ENCODE data around the gene G6PC3.

G6PC3 gene

DNA sequence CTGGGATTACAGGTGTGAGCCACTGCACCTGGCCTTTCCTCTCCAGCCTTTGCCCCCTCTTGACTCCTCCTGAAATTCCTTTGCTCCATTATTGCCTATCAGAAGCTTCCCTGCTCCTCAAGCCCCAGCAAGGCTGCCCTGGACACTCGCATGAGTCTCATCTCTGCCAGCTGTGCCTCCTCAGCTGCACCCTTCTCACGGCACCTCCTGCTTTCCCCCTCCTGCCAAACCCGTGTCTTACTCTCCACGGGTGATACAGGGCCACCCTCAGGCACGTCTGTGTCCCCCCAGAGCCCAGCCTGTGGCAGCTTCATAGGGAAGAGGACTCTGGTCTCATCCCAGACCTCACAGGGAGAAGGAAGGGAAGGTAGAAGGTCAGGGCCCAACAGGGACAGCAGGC is 15.4 kb downstream of the G6PC3 start:
- Histone ChIP-seq H3K27me3 (replicated peaks; ENCODE audit: control insufficient read depth, insufficient read depth, low read length) (no peaks in the 10 kb centered on the region), H3K4me3 (ENCODE audit: low read length) (no peak overlapping the region), H3K4me1 (ENCODE audit: control insufficient read depth, insufficient read depth, low read length) (peaks cover 20% of the 10 kb centered on the region), H3K36me3 (ENCODE audit: control insufficient read depth, insufficient read depth, low read length, severe bottlenecking) (peaks cover 53% of the 10 kb centered on the region), H3K9me3 (ENCODE audit: control insufficient read depth, low read length) (no peaks in the 10 kb centered on the region), H3K9ac (ENCODE audit: low read length) (peak overlapping the region; percentile 38)
- no peak for DNase-seq (ENCODE audit: low read depth)

DNA sequence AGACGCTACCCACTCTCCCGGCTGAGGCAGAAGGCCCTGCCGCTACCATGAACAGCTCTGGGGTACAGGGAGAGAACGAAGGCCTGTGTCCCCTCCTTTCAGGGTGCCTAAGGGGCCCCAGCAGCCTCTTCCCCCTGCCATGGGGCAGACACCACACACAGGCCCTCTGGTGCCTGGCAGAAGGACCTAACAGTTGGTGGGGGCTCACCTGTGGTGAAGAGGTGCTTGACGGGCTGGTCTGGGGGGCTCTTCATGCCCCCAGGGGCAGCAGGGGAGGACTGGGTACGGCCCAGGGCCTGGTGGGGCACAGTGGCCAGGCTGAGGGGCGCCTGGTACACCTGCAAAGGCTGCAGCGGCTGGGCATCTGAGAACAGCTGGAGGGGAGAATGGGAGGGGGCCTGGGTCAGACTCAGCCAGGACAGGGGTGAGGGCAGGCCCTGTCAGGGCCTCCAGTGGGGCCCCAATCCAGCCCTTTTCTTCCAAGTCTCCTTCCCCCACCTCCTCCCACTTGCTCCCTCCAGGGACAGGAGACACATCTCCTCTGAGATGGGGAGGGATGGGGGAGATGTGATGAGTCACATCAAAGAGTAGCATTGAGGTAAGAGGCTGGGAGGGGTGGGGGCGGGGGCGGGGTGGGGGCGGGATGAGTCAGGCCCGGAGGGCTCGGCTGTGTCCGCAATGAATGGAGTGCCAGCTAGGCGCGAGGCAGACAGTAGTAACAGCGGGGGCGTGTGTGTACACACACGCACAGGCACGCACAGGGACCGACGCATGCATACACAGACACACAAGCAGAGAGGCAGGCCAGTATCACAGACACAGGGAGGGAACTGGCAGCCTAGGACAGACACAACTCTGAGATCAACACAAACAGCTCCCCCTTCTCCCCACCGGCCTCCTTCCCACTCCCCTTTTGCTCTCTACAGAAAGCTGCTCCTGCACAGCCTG is 16.1 kb downstream of the G6PC3 start:
- DNase-seq (ENCODE audit: low read depth): peak; percentile 85
- Histone ChIP-seq H3K9me3 (ENCODE audit: control insufficient read depth, low read length) (no peaks in the 10 kb centered on the region), H3K9ac (ENCODE audit: low read length) (peak overlapping the region; percentile 38), H3K36me3 (ENCODE audit: control insufficient read depth, insufficient read depth, low read length, severe bottlenecking) (peaks cover 58% of the 10 kb centered on the region), H3K4me1 (ENCODE audit: control insufficient read depth, insufficient read depth, low read length) (peaks cover 20% of the 10 kb centered on the region), H3K27me3 (replicated peaks; ENCODE audit: control insufficient read depth, insufficient read depth, low read length) (no peaks in the 10 kb centered on the region), H3K4me3 (ENCODE audit: low read length) (no peak overlapping the region)

- no peaks in the 10 kb centered on the region for H3K27me3 ChIP-seq (replicated peaks; ENCODE audit: control insufficient read depth, insufficient read depth, low read length)
- H3K9ac ChIP-seq (ENCODE audit: low read length): peak overlapping the region; percentile 18
- H3K4me1 ChIP-seq (ENCODE audit: control insufficient read depth, insufficient read depth, low read length): peaks cover 15% of the 10 kb centered on the region
- DNase-seq (ENCODE audit: low read depth): no peak
- H3K9me3 ChIP-seq (ENCODE audit: control insufficient read depth, low read length): no peaks in the 10 kb centered on the region
- H3K36me3 ChIP-seq (ENCODE audit: control insufficient read depth, insufficient read depth, low read length, severe bottlenecking): peaks cover 58% of the 10 kb centered on the region
- H3K4me3 ChIP-seq (ENCODE audit: low read length): no peak overlapping the region
Measured at GRCh38 chr17:44087319-44087718, 16.8 kb downstream of the G6PC3 start.

- Histone ChIP-seq H3K9ac (ENCODE audit: low read length) (no peak overlapping the region), H3K4me1 (ENCODE audit: control insufficient read depth, insufficient read depth, low read length) (peaks cover 14% of the 10 kb centered on the region), H3K36me3 (ENCODE audit: control insufficient read depth, insufficient read depth, low read length, severe bottlenecking) (peaks cover 57% of the 10 kb centered on the region), H3K27me3 (replicated peaks; ENCODE audit: control insufficient read depth, insufficient read depth, low read length) (no peaks in the 10 kb centered on the region), H3K9me3 (ENCODE audit: control insufficient read depth, low read length) (no peaks in the 10 kb centered on the region), H3K4me3 (ENCODE audit: low read length) (no peak overlapping the region)
- DNase-seq (ENCODE audit: low read depth): no peak
Measured at GRCh38 chr17:44088254-44088653, 17.7 kb downstream of the G6PC3 start.

DNA sequence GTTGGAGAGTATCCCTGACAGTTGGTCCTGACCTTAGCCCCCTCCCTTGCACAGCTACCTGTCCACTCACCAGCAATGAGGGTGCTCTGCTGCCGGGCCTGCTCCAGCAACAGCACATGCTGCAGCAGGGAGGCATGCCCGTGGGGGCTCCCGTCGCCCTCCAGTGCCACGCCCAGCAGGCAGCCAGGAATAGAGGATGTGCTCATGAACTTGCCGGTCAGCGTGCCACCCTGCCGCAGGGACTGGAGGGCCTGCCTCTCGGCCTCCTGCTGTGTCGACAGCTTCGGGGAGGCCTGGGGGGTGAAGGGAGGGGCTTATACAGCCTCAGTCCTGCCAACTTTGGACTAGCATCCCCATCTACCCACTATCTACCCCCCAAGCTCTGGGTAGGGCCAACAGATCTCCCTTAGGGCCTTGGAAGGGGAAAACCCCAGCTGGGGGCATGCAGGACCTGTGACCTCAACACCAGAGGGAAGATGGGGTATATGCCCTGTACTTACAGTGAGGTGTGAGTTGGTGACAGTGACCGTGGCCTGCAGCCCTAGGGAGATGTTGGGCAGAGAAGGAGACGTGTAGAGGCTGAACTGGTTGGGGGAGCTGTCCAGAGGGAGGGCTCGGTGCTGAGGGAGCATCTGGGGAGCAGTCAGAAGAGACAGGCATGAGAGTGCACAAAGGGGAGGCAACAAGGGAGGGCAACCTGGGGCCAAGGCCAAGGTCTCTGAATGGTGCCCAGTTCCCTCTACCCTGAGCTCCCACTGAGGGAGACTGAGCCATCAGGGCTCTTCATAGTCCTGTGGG is 20.9 kb downstream of the G6PC3 start:
- no peaks in the 10 kb centered on the region for H3K27me3 ChIP-seq (replicated peaks; ENCODE audit: control insufficient read depth, insufficient read depth, low read length)
- H3K4me1 ChIP-seq (ENCODE audit: control insufficient read depth, insufficient read depth, low read length): peaks cover 27% of the 10 kb centered on the region
- DNase-seq (ENCODE audit: low read depth): no peak
- H3K4me3 ChIP-seq (ENCODE audit: low read length): no peak overlapping the region
- no peaks in the 10 kb centered on the region for H3K9me3 ChIP-seq (ENCODE audit: control insufficient read depth, low read length)
- peaks cover 42% of the 10 kb centered on the region for H3K36me3 ChIP-seq (ENCODE audit: control insufficient read depth, insufficient read depth, low read length, severe bottlenecking)
- no peak overlapping the region for H3K9ac ChIP-seq (ENCODE audit: low read length)

GRCh38 chr17:44092051-44092450 is 21.5 kb downstream of the G6PC3 start:
- Histone ChIP-seq H3K36me3 (ENCODE audit: control insufficient read depth, insufficient read depth, low read length, severe bottlenecking) (peaks cover 42% of the 10 kb centered on the region), H3K4me3 (ENCODE audit: low read length) (no peak overlapping the region), H3K9ac (ENCODE audit: low read length) (no peak overlapping the region), H3K9me3 (ENCODE audit: control insufficient read depth, low read length) (no peaks in the 10 kb centered on the region), H3K27me3 (replicated peaks; ENCODE audit: control insufficient read depth, insufficient read depth, low read length) (no peaks in the 10 kb centered on the region), H3K4me1 (ENCODE audit: control insufficient read depth, insufficient read depth, low read length) (peaks cover 25% of the 10 kb centered on the region)
- DNase-seq (ENCODE audit: low read depth): no peak

- no peak for DNase-seq (ENCODE audit: low read depth)
Measured at GRCh38 chr17:44093231-44093900, 22.8 kb downstream of the G6PC3 start.

GRCh38 chr17:44094701-44095387 is 24.3 kb downstream of the G6PC3 start:
- Histone ChIP-seq H3K4me3 (ENCODE audit: low read length) (peak overlapping the region; percentile 69), H3K27me3 (replicated peaks; ENCODE audit: control insufficient read depth, insufficient read depth, low read length) (no peaks in the 10 kb centered on the region), H3K9ac (ENCODE audit: low read length) (peak overlapping the region; percentile 74), H3K4me1 (ENCODE audit: control insufficient read depth, insufficient read depth, low read length) (peaks cover 27% of the 10 kb centered on the region), H3K9me3 (ENCODE audit: control insufficient read depth, low read length) (no peaks in the 10 kb centered on the region), H3K36me3 (ENCODE audit: control insufficient read depth, insufficient read depth, low read length, severe bottlenecking) (peaks cover 27% of the 10 kb centered on the region)
- DNase-seq (ENCODE audit: low read depth): no peak

More at GRCh38 chr17:44093231-44093900, 22.8 kb downstream of the G6PC3 start:
- Histone ChIP-seq H3K27me3 (replicated peaks; ENCODE audit: control insufficient read depth, insufficient read depth, low read length) (no peaks in the 10 kb centered on the region), H3K9me3 (ENCODE audit: control insufficient read depth, low read length) (no peaks in the 10 kb centered on the region), H3K4me1 (ENCODE audit: control insufficient read depth, insufficient read depth, low read length) (peaks cover 27% of the 10 kb centered on the region), H3K36me3 (ENCODE audit: control insufficient read depth, insufficient read depth, low read length, severe bottlenecking) (peaks cover 34% of the 10 kb centered on the region), H3K4me3 (ENCODE audit: low read length) (no peak overlapping the region), H3K9ac (ENCODE audit: low read length) (no peak overlapping the region)

GRCh38 chr17:44095388-44095646 is 24.8 kb downstream of the G6PC3 start:
- DNase-seq (ENCODE audit: low read depth): no peak
- H3K27me3 ChIP-seq (replicated peaks; ENCODE audit: control insufficient read depth, insufficient read depth, low read length): no peaks in the 10 kb centered on the region
- H3K9ac ChIP-seq (ENCODE audit: low read length): peak overlapping the region; percentile 74
- H3K4me3 ChIP-seq (ENCODE audit: low read length): peak overlapping the region; percentile 69
- H3K4me1 ChIP-seq (ENCODE audit: control insufficient read depth, insufficient read depth, low read length): peaks cover 27% of the 10 kb centered on the region
- H3K36me3 ChIP-seq (ENCODE audit: control insufficient read depth, insufficient read depth, low read length, severe bottlenecking): peaks cover 27% of the 10 kb centered on the region
- H3K9me3 ChIP-seq (ENCODE audit: control insufficient read depth, low read length): no peaks in the 10 kb centered on the region

DNA sequence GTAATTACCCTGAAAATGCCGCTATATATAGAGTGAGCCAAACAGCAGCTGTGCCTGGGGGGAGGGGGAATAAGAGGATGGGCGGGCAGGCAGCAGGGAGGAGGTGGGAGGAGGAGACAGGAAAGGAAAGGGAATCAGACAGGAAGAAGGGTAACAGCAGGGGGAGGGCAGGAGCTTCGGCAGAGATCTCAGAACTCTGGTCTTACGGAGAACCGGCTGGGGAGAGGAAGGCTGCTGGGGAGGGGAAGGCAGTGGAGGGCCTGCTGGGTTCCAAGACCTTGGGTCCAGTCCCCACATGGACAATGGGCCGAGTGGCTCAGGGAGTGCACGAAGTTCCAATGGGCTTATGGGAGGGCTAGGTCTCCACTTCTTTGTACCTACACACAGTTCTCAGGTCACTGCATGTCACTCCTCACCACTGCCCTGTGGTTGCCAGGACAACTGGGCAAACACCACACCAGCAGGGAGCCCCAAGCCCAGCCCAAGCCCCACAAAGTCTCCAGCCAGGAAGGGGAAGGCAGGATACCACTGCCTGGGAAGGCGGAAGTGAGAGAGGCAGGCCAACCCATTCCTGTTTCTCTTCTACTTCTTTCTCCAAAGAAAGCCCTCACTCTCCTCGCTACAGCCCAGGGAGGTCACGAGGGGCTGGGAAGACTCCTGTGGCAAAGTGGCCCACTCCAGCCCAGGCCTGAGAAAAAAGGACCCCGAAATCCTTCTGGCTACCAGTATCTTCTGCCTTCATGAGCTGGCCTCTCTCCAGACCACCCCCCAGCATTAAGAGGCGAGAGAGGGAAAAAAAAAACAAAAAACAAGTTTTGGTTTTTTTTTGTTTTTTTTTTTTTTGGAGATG is 25.3 kb downstream of the G6PC3 start:
- H3K4me1 ChIP-seq (ENCODE audit: control insufficient read depth, insufficient read depth, low read length): peaks cover 27% of the 10 kb centered on the region
- H3K4me3 ChIP-seq (ENCODE audit: low read length): peak overlapping the region; percentile 69
- no peaks in the 10 kb centered on the region for H3K9me3 ChIP-seq (ENCODE audit: control insufficient read depth, low read length)
- peak; percentile 79 for DNase-seq (ENCODE audit: low read depth)
- H3K9ac ChIP-seq (ENCODE audit: low read length): peak overlapping the region; percentile 74
- H3K36me3 ChIP-seq (ENCODE audit: control insufficient read depth, insufficient read depth, low read length, severe bottlenecking): peaks cover 25% of the 10 kb centered on the region
- no peaks in the 10 kb centered on the region for H3K27me3 ChIP-seq (replicated peaks; ENCODE audit: control insufficient read depth, insufficient read depth, low read length)

Data from adipocyte (in vitro differentiated cells).